ENCODE measurements around the gene BSN. TPM values are rescaled to one million over a fixed set of nuclear protein-coding genes. Genes with fewer than 3 reads are reported as not detected.

The BSN gene
- total RNA-seq, 1 donor from 2014 or later = 0.92 TPM

DNA sequence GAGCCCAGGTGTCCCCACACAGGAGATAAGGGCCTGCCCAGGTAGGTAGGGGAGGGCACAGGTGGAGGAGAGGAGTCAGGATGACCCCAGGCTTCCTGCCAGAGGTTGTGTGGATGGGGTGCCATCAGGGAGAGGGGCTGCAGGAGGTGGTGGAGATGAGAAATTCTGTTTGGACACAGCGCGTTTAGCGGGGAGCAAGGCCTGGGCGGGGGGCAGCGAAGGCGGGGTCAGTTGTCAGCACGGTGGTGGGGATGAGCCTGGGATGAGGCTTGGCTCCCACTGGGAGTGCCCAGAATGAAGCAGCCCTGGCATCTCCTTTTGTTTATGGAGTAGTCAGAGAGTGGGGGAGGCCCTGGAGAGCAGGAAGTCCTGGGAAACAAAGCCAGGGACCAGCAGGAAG is 149.7 kb downstream of the BSN start:
- no peak overlapping the region for H3K4me3 ChIP-seq (ENCODE audit: low read depth, low read length)
- no peaks in the 10 kb centered on the region for H3K27me3 ChIP-seq (ENCODE audit: control insufficient read depth, insufficient read depth, low read length)
- no peak for TF ChIP-seq CTCF (IDR thresholded peaks at IDR 0.05; ENCODE audit: insufficient read depth, low read length, poor library complexity, severe bottlenecking)
- no peak for DNase-seq (ENCODE audit: low read depth)
- peaks cover 3% of the 10 kb centered on the region for H3K36me3 ChIP-seq (ENCODE audit: control insufficient read depth, insufficient read depth, low read length)

GRCh38 chr3:49704629-49705028 is 150.4 kb downstream of the BSN start:
- Histone ChIP-seq H3K27me3 (ENCODE audit: control insufficient read depth, insufficient read depth, low read length) (no peaks in the 10 kb centered on the region), H3K4me3 (ENCODE audit: low read depth, low read length) (no peak overlapping the region), H3K36me3 (ENCODE audit: control insufficient read depth, insufficient read depth, low read length) (peaks cover 3% of the 10 kb centered on the region)
- no peak for TF ChIP-seq CTCF (IDR thresholded peaks at IDR 0.05; ENCODE audit: insufficient read depth, low read length, poor library complexity, severe bottlenecking)
- no peak for DNase-seq (ENCODE audit: low read depth)

DNA sequence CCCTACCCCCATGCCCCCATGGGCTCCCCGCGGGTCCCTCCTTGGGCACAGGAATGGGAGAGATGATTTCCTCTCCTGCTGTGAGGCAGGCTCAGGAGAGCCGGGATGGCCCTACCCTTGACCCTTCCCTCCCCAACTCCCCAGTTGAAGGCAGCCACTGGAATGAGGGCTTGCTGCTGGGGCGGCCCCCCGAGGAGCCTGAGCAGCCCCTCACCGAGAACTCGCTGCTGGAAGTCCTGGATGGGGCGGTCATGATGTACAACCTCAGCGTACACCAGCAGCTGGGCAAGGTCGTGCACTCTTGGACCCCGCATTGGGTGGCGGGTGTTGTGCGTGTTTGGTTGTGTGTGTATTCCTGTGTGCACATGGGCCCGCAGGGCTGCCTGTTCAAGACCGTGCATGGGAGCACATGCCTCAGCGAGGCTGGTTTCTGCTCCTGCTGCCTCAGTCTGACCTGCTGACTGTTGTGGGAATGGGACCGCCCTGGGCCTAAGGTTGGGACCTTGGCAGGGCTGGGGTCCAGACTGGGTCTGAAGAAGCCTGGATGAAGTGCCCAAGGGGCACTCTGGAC is 151.2 kb downstream of the BSN start:
- TF ChIP-seq CTCF (IDR thresholded peaks at IDR 0.05; ENCODE audit: insufficient read depth, low read length, poor library complexity, severe bottlenecking) = no peak
- no peaks in the 10 kb centered on the region for H3K27me3 ChIP-seq (ENCODE audit: control insufficient read depth, insufficient read depth, low read length)
- H3K4me3 ChIP-seq (ENCODE audit: low read depth, low read length) = no peak overlapping the region
- no peak for DNase-seq (ENCODE audit: low read depth)
- peaks cover 3% of the 10 kb centered on the region for H3K36me3 ChIP-seq (ENCODE audit: control insufficient read depth, insufficient read depth, low read length)

DNA sequence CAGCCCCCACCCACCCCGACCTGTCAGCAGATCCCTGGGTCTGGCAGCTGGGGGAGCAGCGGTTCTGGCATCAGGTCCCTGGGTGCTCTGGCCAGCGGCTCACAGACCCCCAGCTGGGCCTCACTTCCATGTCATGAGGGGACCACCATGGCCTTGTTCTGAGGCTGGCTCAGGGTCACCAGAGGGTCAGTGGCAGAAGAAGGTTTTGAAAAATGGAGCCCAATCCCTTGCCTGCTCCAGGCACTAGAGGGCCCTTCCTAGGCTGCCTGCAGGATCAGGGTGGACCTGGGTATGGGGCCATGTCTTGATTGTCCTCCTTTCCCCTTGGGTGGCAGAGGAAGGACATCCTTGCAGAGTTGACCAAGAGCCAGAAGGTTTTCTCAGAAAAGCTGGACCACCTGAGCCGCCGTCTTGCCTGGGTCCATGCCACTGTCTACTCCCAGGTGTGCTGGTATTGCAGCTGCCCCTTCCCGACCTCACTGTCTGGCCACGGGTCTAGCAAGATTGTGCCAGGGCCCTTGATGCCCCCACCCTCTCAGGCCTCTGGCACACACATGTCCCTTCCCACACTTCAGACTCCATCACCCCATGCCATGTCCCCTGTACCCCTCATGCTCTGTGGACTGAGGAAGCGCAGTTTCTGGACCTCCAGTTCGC is 152.3 kb downstream of the BSN start:
- no peak for DNase-seq (ENCODE audit: low read depth)
- Histone ChIP-seq H3K36me3 (ENCODE audit: control insufficient read depth, insufficient read depth, low read length) (peaks cover 3% of the 10 kb centered on the region), H3K4me3 (ENCODE audit: low read depth, low read length) (no peak overlapping the region), H3K27me3 (ENCODE audit: control insufficient read depth, insufficient read depth, low read length) (no peaks in the 10 kb centered on the region)
- no peak for TF ChIP-seq CTCF (IDR thresholded peaks at IDR 0.05; ENCODE audit: insufficient read depth, low read length, poor library complexity, severe bottlenecking)

DNA sequence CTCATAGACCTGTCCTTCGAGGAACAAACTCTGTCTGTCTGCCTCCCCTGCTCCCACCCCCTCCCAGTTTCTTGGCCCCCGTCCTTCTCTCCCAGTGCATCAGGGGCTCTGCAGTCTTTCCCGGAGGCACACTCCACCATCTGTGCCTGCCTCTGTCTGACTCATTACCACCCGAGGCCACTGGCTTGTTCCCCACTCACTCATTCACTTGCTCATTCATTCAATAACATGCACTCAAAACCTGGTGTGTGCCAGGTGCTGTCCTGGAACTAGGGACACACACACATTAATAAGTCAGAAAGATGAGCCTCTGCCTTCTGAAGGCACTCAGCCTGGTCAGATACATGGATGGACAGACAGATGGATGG is 152.8 kb downstream of the BSN start:
- no peak for DNase-seq (ENCODE audit: low read depth)
- Histone ChIP-seq H3K36me3 (ENCODE audit: control insufficient read depth, insufficient read depth, low read length) (peaks cover 3% of the 10 kb centered on the region), H3K4me3 (ENCODE audit: low read depth, low read length) (no peak overlapping the region), H3K27me3 (ENCODE audit: control insufficient read depth, insufficient read depth, low read length) (no peaks in the 10 kb centered on the region)
- no peak for TF ChIP-seq CTCF (IDR thresholded peaks at IDR 0.05; ENCODE audit: insufficient read depth, low read length, poor library complexity, severe bottlenecking)

DNA sequence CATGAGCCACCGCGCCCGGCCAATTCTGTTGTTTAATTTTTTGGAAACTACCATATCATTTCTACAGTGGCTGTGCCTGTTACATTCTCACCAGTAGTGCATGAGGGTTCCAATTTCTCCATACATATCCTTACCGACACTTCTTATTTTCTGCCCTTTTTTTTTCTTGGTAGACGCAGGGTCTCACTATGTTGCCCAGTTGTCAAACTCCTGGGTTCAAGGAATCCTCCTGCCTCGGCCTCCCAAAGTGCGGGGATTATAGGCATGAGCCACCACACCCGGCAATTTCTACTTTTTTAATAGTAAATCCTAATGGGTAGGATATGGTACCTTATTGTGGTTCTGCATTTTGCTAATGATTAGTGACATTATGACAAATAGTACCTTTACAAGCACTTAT is 155.6 kb downstream of the BSN start:
- H3K27me3 ChIP-seq (ENCODE audit: control insufficient read depth, insufficient read depth, low read length) = no peaks in the 10 kb centered on the region
- DNase-seq (ENCODE audit: low read depth) = no peak
- no peak for TF ChIP-seq CTCF (IDR thresholded peaks at IDR 0.05; ENCODE audit: insufficient read depth, low read length, poor library complexity, severe bottlenecking)
- no peaks in the 10 kb centered on the region for H3K36me3 ChIP-seq (ENCODE audit: control insufficient read depth, insufficient read depth, low read length)
- H3K4me3 ChIP-seq (ENCODE audit: low read depth, low read length) = no peak overlapping the region

Data from kidney epithelial cell (primary cell).